ENCODE results near the gene TOB1. TPM values are rescaled to one million over a fixed set of nuclear protein-coding genes. Genes with fewer than 3 reads are reported as not detected.
A peak's percentile ranks its signal among the peaks of the same experiment; 100 is the strongest.

TOB1 gene
- total RNA-seq, 1 experiment from 2014 or later, result 31.6 TPM

GRCh38 chr17:50843150-50843905 lies 22.8 kb downstream of the TOB1 start:
- no peaks in the 10 kb centered on the region for H4K20me1 ChIP-seq (ENCODE audit: control insufficient read depth, insufficient read depth, insufficient read length)
- H2BK20ac ChIP-seq (ENCODE audit: low read depth, low read length, poor library complexity, severe bottlenecking), result no peak overlapping the region
- H4K8ac ChIP-seq (replicated peaks; ENCODE audit: insufficient read length, low read depth, low read length), result no peak overlapping the region
- H3K23me2 ChIP-seq (ENCODE audit: insufficient read length, low read depth, low read length, poor library complexity, severe bottlenecking), result no peaks in the 10 kb centered on the region
- no peak for TF ChIP-seq CTCF (conservative IDR thresholded peaks at IDR 0.05)
- no peaks in the 10 kb centered on the region for H3K9me3 ChIP-seq (ENCODE audit: control insufficient read depth, low read depth, low read length)
- DNase-seq, result peak; percentile 25
- no peak overlapping the region for H2AFZ ChIP-seq (ENCODE audit: low read length)
- no peak overlapping the region for H4K91ac ChIP-seq (ENCODE audit: insufficient read length, low read depth, low read length)
- Mint-ChIP-seq H3K4me1 (peaks cover 21 to 23% of the 10 kb centered on the region in 2 experiments), H3K9me3 (no peaks in the 10 kb centered on the region), H3K27me3 (ENCODE audit: low read depth) (no peaks in the 10 kb centered on the region), H3K4me3 (no peak overlapping the region), H3K27ac (no peak overlapping the region), H3K36me3 (ENCODE audit: insufficient read depth in 1 of 3, low read depth in 3 of 3) (no peaks in the 10 kb centered on the region)
- H2BK12ac ChIP-seq (ENCODE audit: insufficient read length, low read depth, low read length), result no peak overlapping the region
- H2AK5ac ChIP-seq (ENCODE audit: insufficient read length, low read length), result no peak overlapping the region
- no peaks in the 10 kb centered on the region for H3K79me1 ChIP-seq (ENCODE audit: insufficient read depth, low read depth, low read length, poor library complexity, severe bottlenecking)
- H3K23ac ChIP-seq (ENCODE audit: insufficient read length, low read depth, low read length), result no peak overlapping the region
- no peak overlapping the region for H3K14ac ChIP-seq (ENCODE audit: insufficient read depth, low read length)
- H2BK15ac ChIP-seq (ENCODE audit: low read depth, low read length), result no peak overlapping the region
- no peak overlapping the region for H3T11ph ChIP-seq (ENCODE audit: low read length)
- H3K4me1 ChIP-seq (ENCODE audit: insufficient read depth, low read length), result no peaks in the 10 kb centered on the region
- H3K79me2 ChIP-seq (ENCODE audit: insufficient read depth, low read length), result no peaks in the 10 kb centered on the region
- no peak overlapping the region for H4K5ac ChIP-seq (ENCODE audit: insufficient read length, low read depth, low read length)
- H2BK120ac ChIP-seq (ENCODE audit: low read depth, low read length, poor library complexity, severe bottlenecking), result no peak overlapping the region
- no peaks in the 10 kb centered on the region for H3K27me3 ChIP-seq (ENCODE audit: insufficient read depth, low read length)
- no peak overlapping the region for H3K4ac ChIP-seq (ENCODE audit: low read depth, low read length)
- no peak overlapping the region for H3K27ac ChIP-seq (ENCODE audit: insufficient read length, low read depth, low read length)
- no peak overlapping the region for H3K4me2 ChIP-seq (ENCODE audit: insufficient read depth, insufficient read length, low read length)
- no peak overlapping the region for H2BK5ac ChIP-seq (ENCODE audit: insufficient read length, low read length)
- H3K9ac ChIP-seq (ENCODE audit: extremely low read depth, insufficient read length, low read length), result no peak overlapping the region
- no CpG with 5 or more reads among the region's 16 CpGs for WGBS (ENCODE audit: extremely low coverage, insufficient read length, low lambda C conversion rate)
- no peak overlapping the region for H3K18ac ChIP-seq (ENCODE audit: insufficient read length, low read depth, low read length)
- no peak overlapping the region for H3K56ac ChIP-seq (ENCODE audit: insufficient read length, low read depth, low read length)

All from H9 (cell line).